Gastrocnemius medialis (tissue), 4 donors: ENCODE data around the gene PKHD1. TPM values are rescaled to one million over a fixed set of nuclear protein-coding genes. Genes with fewer than 3 reads are reported as not detected.

Source experiments
- ATAC-seq, 2 donors: fragments of 150-250 bp; one replicate each; pipeline ENCODE4 v1.9.1; 2016
- DNase-seq, 2 donors: peaks; one replicate each; pipeline ENCODE4 v3.0.0-alpha.2; 2019
- H3K27ac ChIP-seq, 4 donors: fragments of 200-600 bp; sonication (generic); 1 replicate in 1 of 4; 2 replicates in 3 of 4; pipeline ENCODE4 v1.5.1; 2016 to 2018; ENCODE audit warnings: mild to moderate bottlenecking in 2 of 4, moderate library complexity in 1 of 4
- H3K27me3 ChIP-seq, 3 donors: fragments of 200-600 bp; sonication (generic) in 2 of 3; 1 replicate in 1 of 3; 2 replicates in 2 of 3; pipeline versions ENCODE4 v1.5.1 to v1.6.0; 2016 to 2019; ENCODE audit warnings: mild to moderate bottlenecking in 1 of 3, moderate library complexity in 1 of 3
- H3K36me3 ChIP-seq, 2 donors: fragments of 200-600 bp; sonication (generic) in 1 of 2; one replicate each; pipeline ENCODE4 v1.5.1; 2017 to 2018
- H3K4me1 ChIP-seq, 2 donors: fragments of 200-600 bp; sonication (generic) in 1 of 2; one replicate each; pipeline ENCODE4 v1.5.1; 2016 to 2017; ENCODE audit warnings: mild to moderate bottlenecking in 2 of 2
- H3K4me3 ChIP-seq, 4 donors: fragments of 200-600 bp; sonication (generic) in 3 of 4; 1 replicate in 1 of 4; 2 replicates in 3 of 4; pipeline ENCODE4 v1.5.1; 2016 to 2019; ENCODE audit warnings: mild to moderate bottlenecking in 2 of 4
- H3K9me3 ChIP-seq, 3 donors: fragments of 200-600 bp; sonication (generic) in 2 of 3; 1 replicate in 1 of 3; 2 replicates in 2 of 3; pipeline ENCODE4 v1.5.1; 2016 to 2019
- POLR2A ChIP-seq, 2 donors: fragments of 450-650 bp; IDR thresholded peaks; one replicate each; pipeline ENCODE4 v1.6.1; 2017; ENCODE audit warnings: antibody characterized with exemption in 2 of 2, mild to moderate bottlenecking in 2 of 2, moderate library complexity in 2 of 2
- in situ Hi-C, 4 donors: fragments of 200-750 bp; cut with MboI; loops; one replicate each; pipeline versions ENCODE4 v1.15.0 to v1.8.0; 2017; ENCODE audit warnings: low sequenced_read_pairs in 4 of 4
- intact Hi-C: fragments of 100-400 bp; cut with DNase I; formaldehyde crosslinking; loops from one replicate; pipeline ENCODE4 v1.15.1; 2023; ENCODE audit warnings: low total_unique reads
- total RNA-seq, 4 donors: library from RNA; depleted of rRNA; stranded (reverse); fragments of >200 nt; gene quantifications; one replicate each; pipeline versions ENCODE4 v1.1.0 to v1.2.3, GENCODE V29; 2016
- TF ChIP-seq, protein P1 (sequence below), 5 experiments: fragments of 450-650 bp in 3 of 5; fragments of 200-600 bp in 2 of 5; sonication (generic) in 2 of 5; IDR thresholded peaks in 4 of 5; conservative IDR thresholded peaks in 1 of 5; 1 replicate in 4 of 5; 2 replicates in 1 of 5; pipeline ENCODE4 v1.5.1; 2016 to 2019; ENCODE audit warnings: antibody characterized with exemption in 5 of 5, mild to moderate bottlenecking in 3 of 5, moderate library complexity in 3 of 5

Gene PKHD1
- total RNA-seq, 4 donors from 2014 or later = 0.02 to 0.05 (median 0.02) TPM; not detected in 1

DNA sequence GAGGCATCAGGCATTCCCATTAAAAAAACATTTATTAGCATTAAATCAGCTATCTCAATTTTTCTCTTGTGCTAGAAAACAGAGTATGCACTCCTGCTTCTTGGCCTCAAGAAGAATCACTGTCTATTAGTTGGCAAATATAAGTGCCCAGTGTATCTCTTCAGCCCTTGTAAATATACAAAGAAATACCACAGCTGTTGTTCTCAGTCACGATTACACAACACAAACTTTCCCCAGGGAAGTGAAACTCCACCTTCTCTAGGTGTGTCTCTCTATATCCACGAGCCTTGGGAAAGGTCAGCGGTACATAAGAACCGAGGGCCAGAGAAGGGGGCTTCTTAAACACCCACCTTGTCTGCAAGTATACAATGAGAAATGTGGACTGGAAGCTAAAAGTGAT lies 194.7 kb downstream of the PKHD1 start:
- Histone ChIP-seq H3K36me3 (no peaks in the 10 kb centered on the region), H3K4me3 (no peak overlapping the region), H3K4me1 (no peaks in the 10 kb centered on the region), H3K9me3 (no peaks in the 10 kb centered on the region), H3K27ac (no peak overlapping the region), H3K27me3 (no peaks in the 10 kb centered on the region)
- DNase-seq (no peak), ATAC-seq (no peak)
- in situ Hi-C loops = no loop called here
- TF ChIP-seq POLR2A (IDR thresholded peaks at IDR 0.05) = no peak
- TF ChIP-seq, protein P1, sequence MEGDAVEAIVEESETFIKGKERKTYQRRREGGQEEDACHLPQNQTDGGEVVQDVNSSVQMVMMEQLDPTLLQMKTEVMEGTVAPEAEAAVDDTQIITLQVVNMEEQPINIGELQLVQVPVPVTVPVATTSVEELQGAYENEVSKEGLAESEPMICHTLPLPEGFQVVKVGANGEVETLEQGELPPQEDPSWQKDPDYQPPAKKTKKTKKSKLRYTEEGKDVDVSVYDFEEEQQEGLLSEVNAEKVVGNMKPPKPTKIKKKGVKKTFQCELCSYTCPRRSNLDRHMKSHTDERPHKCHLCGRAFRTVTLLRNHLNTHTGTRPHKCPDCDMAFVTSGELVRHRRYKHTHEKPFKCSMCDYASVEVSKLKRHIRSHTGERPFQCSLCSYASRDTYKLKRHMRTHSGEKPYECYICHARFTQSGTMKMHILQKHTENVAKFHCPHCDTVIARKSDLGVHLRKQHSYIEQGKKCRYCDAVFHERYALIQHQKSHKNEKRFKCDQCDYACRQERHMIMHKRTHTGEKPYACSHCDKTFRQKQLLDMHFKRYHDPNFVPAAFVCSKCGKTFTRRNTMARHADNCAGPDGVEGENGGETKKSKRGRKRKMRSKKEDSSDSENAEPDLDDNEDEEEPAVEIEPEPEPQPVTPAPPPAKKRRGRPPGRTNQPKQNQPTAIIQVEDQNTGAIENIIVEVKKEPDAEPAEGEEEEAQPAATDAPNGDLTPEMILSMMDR (IDR thresholded peaks at IDR 0.05 in 4 of 5, conservative IDR thresholded peaks at IDR 0.05 in 1 of 5) = no peak
- intact Hi-C loops = no loop called here

DNA sequence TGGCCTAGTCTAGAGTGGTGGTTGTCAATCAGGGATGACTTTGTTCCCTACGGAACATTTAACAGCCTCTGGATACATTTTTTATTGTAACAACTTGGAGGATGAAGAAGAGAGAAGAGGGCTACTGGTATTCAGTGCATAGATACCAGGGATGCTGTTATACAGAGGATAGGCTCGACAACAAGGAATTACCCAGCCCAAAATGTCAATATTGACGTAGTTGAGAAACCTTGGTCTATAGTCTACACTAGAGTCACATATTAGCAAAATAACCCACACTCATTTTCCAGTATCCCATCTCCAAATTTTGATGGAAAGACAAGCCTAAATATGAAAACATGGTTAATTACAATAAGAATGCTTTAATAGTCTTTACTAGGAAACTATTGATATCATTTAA lies 195.1 kb downstream of the PKHD1 start:
- no peak overlapping the region for H3K4me3 ChIP-seq
- in situ Hi-C loops (no loop called here), intact Hi-C loops (no loop called here)
- ATAC-seq (no peak), DNase-seq (no peak)
- H3K27ac ChIP-seq = no peak overlapping the region
- no peaks in the 10 kb centered on the region for H3K9me3 ChIP-seq
- no peak for TF ChIP-seq POLR2A (IDR thresholded peaks at IDR 0.05)
- TF ChIP-seq, protein P1 (IDR thresholded peaks at IDR 0.05 in 4 of 5, conservative IDR thresholded peaks at IDR 0.05 in 1 of 5) = no peak
- no peaks in the 10 kb centered on the region for H3K36me3 ChIP-seq
- no peaks in the 10 kb centered on the region for H3K27me3 ChIP-seq
- H3K4me1 ChIP-seq = no peaks in the 10 kb centered on the region

DNA sequence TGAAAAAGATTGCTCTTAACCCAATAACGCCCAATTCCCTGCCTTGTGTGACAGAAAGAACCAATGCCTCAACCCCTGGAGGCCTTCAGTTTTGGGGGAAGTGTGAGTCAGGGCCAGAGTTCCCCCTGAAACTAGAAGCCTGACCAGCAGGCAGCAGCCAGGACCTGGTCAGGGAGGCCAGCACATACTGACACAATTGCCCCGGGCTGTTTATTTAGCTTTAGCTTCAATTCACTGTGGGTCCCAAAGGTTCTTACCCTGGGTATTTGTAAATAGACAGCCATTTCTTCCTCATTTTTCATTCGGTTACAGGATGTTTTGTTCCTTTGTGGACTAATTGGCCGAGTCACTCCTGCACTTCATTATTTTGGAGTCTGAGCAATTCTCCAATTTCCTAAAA lies 195.6 kb downstream of the PKHD1 start:
- intact Hi-C loops = no loop called here
- H3K27me3 ChIP-seq = no peaks in the 10 kb centered on the region

DNA sequence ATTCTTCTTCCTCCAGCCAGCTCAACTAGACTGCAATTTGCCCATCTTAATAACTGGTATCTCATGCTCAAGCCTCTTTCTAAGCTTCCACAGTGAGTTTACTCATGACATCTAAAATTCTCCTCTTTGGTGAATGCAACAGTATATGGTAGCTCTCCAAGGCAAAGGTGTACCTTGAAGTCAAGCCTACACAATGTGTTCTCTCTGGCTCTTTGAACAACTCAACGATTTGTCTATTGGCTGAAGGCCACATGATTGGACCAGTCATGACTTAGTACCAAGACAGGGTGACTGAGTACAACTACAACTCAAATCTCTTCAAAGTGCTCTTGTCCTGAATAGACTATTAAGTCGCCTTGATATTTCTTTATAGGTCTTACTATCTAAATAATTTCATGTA lies 199.6 kb downstream of the PKHD1 start:
- DNase-seq = no peak
- no peaks in the 10 kb centered on the region for H3K4me1 ChIP-seq
- ATAC-seq = no peak
- H3K4me3 ChIP-seq = no peak overlapping the region
- no peaks in the 10 kb centered on the region for H3K9me3 ChIP-seq
- H3K27me3 ChIP-seq = no peaks in the 10 kb centered on the region
- TF ChIP-seq POLR2A (IDR thresholded peaks at IDR 0.05) = no peak
- TF ChIP-seq, protein P1 (IDR thresholded peaks at IDR 0.05 in 4 of 5, conservative IDR thresholded peaks at IDR 0.05 in 1 of 5) = no peak
- in situ Hi-C loops = no loop called here
- no peaks in the 10 kb centered on the region for H3K36me3 ChIP-seq
- intact Hi-C loops = no loop called here
- no peak overlapping the region for H3K27ac ChIP-seq

More for the DNA sequence above, 195.6 kb downstream of the PKHD1 start:
- no peaks in the 10 kb centered on the region for H3K4me1 ChIP-seq
- no peak for ATAC-seq
- no peak for DNase-seq
- H3K27ac ChIP-seq = no peak overlapping the region
- H3K4me3 ChIP-seq = no peak overlapping the region
- TF ChIP-seq, protein P1 (IDR thresholded peaks at IDR 0.05 in 4 of 5, conservative IDR thresholded peaks at IDR 0.05 in 1 of 5) = no peak
- no peak for TF ChIP-seq POLR2A (IDR thresholded peaks at IDR 0.05)
- in situ Hi-C loops = no loop called here
- no peaks in the 10 kb centered on the region for H3K36me3 ChIP-seq
- H3K9me3 ChIP-seq = no peaks in the 10 kb centered on the region

DNA sequence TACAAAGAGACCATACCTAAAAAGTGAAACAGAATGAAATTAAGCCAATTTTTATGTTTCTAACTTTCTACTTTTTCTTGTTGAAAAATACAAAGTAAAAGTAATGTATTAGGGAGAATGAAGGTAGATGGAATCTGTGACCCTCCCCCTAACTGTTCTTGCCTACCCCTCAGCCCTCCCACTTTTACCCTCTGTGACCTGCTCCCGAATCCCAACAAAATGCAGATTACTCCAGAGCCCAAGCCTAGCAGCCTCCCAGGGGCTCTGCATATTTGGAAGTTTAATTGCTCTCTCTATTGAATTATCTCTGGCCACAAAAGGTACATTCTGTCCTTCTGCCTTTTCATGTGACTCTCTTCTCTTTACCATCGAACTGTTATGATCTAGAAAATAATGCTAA lies 201.5 kb downstream of the PKHD1 start:
- DNase-seq = no peak
- H3K27ac ChIP-seq = no peak overlapping the region
- intact Hi-C loops (no loop called here), in situ Hi-C loops (no loop called here)
- no peaks in the 10 kb centered on the region for H3K36me3 ChIP-seq
- no peaks in the 10 kb centered on the region for H3K27me3 ChIP-seq
- TF ChIP-seq POLR2A (IDR thresholded peaks at IDR 0.05) = no peak
- no peaks in the 10 kb centered on the region for H3K9me3 ChIP-seq
- no peak overlapping the region for H3K4me3 ChIP-seq
- no peaks in the 10 kb centered on the region for H3K4me1 ChIP-seq
- no peak for ATAC-seq
